GM23338 (cell line): ENCODE data around the gene CEP70.

Experiments used
- CREB1 ChIP-seq: fragments of 250-450 bp; sonication (Bioruptor Pico); IDR thresholded peaks from 2 replicates; pipeline ENCODE4 v1.5.0; 2020; ENCODE audit warnings: low read depth, mild to moderate bottlenecking, moderate library complexity
- EZH2 ChIP-seq: fragments of 200-600 bp; sonication (generic); IDR thresholded peaks from one replicate; pipeline ENCODE4 v1.8.0; 2017; ENCODE audit warnings: antibody characterized with exemption, mild to moderate bottlenecking, low read depth; ENCODE audit not compliant: unreplicated experiment
- EZH2phosphoT487 ChIP-seq: fragments of 200-600 bp; sonication (generic); IDR thresholded peaks from one replicate; pipeline ENCODE4 v1.8.1; 2018; ENCODE audit warnings: antibody characterized with exemption; ENCODE audit not compliant: unreplicated experiment
- JUNB ChIP-seq: IDR thresholded peaks from one replicate; pipeline ENCODE4 v1.6.1; 2016; ENCODE audit warnings: antibody characterized with exemption; ENCODE audit not compliant: unreplicated experiment
- NANOG ChIP-seq: IDR thresholded peaks from 2 replicates; pipeline ENCODE4 v1.6.1; 2016; ENCODE audit warnings: antibody characterized with exemption, borderline replicate concordance
- POLR2AphosphoS5 ChIP-seq: IDR thresholded peaks from 2 replicates; pipeline ENCODE4 v1.6.1; 2016; ENCODE audit warnings: antibody characterized with exemption, low read depth
- STAT1 ChIP-seq: IDR thresholded peaks from one replicate; pipeline ENCODE4 v1.6.1; 2016; ENCODE audit warnings: antibody characterized with exemption; ENCODE audit not compliant: unreplicated experiment
- ZNF114 ChIP-seq: fragments of 250-450 bp; sonication (Bioruptor Pico); IDR thresholded peaks from 2 replicates; pipeline ENCODE4 v1.5.0; 2020; ENCODE audit warnings: mild to moderate bottlenecking, moderate library complexity
- ZNF331 ChIP-seq: fragments of 250-450 bp; sonication (Bioruptor Pico); IDR thresholded peaks from 2 replicates; pipeline ENCODE4 v1.5.0; 2020; ENCODE audit warnings: low read depth, mild to moderate bottlenecking, moderate library complexity
- TF ChIP-seq, protein P1 (sequence below), 2 experiments: fragments of 200-600 bp in 1 of 2; sonication (generic) in 1 of 2; conservative IDR thresholded peaks; 2 replicates each; pipeline versions ENCODE4 v1.5.1 to v1.6.1; 2016 to 2017; ENCODE audit warnings: antibody characterized with exemption in 2 of 2, low read depth in 2 of 2, mild to moderate bottlenecking in 2 of 2, moderate library complexity in 1 of 2
- TF ChIP-seq, protein P2 (sequence below): IDR thresholded peaks from 2 replicates; pipeline ENCODE4 v1.6.1; 2016; ENCODE audit warnings: antibody characterized with exemption
- TF ChIP-seq, protein P3 (sequence below): fragments of 250-450 bp; sonication (Bioruptor Pico); IDR thresholded peaks from 2 replicates; pipeline ENCODE4 v1.5.0; 2020; ENCODE audit warnings: mild to moderate bottlenecking, moderate library complexity
- TF ChIP-seq, protein P4 (sequence below): IDR thresholded peaks from one replicate; pipeline ENCODE4 v1.6.1; 2018; ENCODE audit warnings: antibody characterized with exemption; ENCODE audit not compliant: unreplicated experiment

DNA sequence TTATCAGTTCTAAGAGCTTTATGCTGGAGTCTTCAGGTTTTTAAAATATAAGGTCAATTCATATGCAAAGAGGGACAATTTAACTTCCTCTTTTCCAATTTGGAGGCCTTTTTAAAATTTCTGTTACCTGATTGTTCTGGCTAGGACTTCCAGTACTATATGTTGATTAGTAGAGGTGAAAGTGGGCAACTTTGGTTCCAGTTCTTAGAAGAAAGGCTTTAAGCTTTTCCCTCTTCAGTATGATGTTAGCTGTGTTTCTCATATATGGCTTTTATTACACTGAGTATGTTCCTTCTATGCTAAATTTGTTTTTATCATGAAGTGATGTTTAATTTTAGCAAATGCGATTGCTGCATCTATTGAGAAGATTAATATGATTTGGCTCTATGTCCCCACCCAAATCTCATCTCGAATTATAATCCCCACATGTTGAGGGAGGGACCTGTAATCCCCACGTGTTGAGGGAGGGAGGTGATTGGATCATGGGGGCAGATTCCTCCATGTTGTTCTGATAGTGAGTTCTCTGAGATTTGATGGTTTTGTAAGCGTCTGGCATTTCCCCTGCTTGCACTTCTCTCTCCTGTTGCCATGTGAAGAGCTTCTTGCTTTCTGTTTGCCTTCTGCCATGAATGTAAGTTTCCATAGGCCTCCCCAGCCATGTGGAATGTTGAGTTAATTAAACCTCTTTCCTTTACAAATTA, 48.3 kb upstream of the CEP70 start:
- TF ChIP-seq, protein P1, sequence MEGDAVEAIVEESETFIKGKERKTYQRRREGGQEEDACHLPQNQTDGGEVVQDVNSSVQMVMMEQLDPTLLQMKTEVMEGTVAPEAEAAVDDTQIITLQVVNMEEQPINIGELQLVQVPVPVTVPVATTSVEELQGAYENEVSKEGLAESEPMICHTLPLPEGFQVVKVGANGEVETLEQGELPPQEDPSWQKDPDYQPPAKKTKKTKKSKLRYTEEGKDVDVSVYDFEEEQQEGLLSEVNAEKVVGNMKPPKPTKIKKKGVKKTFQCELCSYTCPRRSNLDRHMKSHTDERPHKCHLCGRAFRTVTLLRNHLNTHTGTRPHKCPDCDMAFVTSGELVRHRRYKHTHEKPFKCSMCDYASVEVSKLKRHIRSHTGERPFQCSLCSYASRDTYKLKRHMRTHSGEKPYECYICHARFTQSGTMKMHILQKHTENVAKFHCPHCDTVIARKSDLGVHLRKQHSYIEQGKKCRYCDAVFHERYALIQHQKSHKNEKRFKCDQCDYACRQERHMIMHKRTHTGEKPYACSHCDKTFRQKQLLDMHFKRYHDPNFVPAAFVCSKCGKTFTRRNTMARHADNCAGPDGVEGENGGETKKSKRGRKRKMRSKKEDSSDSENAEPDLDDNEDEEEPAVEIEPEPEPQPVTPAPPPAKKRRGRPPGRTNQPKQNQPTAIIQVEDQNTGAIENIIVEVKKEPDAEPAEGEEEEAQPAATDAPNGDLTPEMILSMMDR (conservative IDR thresholded peaks at IDR 0.05; ENCODE audit: low read depth in 2 of 2), result no peak
- TF ChIP-seq, protein P2, sequence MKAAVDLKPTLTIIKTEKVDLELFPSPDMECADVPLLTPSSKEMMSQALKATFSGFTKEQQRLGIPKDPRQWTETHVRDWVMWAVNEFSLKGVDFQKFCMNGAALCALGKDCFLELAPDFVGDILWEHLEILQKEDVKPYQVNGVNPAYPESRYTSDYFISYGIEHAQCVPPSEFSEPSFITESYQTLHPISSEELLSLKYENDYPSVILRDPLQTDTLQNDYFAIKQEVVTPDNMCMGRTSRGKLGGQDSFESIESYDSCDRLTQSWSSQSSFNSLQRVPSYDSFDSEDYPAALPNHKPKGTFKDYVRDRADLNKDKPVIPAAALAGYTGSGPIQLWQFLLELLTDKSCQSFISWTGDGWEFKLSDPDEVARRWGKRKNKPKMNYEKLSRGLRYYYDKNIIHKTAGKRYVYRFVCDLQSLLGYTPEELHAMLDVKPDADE, result no peak
- TF ChIP-seq EZH2phosphoT487 (no peak), JUNB (no peak), POLR2AphosphoS5 (no peak), EZH2 (no peak), ZNF331 (no peak), CREB1 (no peak), ZNF114 (CRISPR knock-in tag) (no peak), NANOG (no peak), STAT1 (no peak)
- TF ChIP-seq, protein P3, sequence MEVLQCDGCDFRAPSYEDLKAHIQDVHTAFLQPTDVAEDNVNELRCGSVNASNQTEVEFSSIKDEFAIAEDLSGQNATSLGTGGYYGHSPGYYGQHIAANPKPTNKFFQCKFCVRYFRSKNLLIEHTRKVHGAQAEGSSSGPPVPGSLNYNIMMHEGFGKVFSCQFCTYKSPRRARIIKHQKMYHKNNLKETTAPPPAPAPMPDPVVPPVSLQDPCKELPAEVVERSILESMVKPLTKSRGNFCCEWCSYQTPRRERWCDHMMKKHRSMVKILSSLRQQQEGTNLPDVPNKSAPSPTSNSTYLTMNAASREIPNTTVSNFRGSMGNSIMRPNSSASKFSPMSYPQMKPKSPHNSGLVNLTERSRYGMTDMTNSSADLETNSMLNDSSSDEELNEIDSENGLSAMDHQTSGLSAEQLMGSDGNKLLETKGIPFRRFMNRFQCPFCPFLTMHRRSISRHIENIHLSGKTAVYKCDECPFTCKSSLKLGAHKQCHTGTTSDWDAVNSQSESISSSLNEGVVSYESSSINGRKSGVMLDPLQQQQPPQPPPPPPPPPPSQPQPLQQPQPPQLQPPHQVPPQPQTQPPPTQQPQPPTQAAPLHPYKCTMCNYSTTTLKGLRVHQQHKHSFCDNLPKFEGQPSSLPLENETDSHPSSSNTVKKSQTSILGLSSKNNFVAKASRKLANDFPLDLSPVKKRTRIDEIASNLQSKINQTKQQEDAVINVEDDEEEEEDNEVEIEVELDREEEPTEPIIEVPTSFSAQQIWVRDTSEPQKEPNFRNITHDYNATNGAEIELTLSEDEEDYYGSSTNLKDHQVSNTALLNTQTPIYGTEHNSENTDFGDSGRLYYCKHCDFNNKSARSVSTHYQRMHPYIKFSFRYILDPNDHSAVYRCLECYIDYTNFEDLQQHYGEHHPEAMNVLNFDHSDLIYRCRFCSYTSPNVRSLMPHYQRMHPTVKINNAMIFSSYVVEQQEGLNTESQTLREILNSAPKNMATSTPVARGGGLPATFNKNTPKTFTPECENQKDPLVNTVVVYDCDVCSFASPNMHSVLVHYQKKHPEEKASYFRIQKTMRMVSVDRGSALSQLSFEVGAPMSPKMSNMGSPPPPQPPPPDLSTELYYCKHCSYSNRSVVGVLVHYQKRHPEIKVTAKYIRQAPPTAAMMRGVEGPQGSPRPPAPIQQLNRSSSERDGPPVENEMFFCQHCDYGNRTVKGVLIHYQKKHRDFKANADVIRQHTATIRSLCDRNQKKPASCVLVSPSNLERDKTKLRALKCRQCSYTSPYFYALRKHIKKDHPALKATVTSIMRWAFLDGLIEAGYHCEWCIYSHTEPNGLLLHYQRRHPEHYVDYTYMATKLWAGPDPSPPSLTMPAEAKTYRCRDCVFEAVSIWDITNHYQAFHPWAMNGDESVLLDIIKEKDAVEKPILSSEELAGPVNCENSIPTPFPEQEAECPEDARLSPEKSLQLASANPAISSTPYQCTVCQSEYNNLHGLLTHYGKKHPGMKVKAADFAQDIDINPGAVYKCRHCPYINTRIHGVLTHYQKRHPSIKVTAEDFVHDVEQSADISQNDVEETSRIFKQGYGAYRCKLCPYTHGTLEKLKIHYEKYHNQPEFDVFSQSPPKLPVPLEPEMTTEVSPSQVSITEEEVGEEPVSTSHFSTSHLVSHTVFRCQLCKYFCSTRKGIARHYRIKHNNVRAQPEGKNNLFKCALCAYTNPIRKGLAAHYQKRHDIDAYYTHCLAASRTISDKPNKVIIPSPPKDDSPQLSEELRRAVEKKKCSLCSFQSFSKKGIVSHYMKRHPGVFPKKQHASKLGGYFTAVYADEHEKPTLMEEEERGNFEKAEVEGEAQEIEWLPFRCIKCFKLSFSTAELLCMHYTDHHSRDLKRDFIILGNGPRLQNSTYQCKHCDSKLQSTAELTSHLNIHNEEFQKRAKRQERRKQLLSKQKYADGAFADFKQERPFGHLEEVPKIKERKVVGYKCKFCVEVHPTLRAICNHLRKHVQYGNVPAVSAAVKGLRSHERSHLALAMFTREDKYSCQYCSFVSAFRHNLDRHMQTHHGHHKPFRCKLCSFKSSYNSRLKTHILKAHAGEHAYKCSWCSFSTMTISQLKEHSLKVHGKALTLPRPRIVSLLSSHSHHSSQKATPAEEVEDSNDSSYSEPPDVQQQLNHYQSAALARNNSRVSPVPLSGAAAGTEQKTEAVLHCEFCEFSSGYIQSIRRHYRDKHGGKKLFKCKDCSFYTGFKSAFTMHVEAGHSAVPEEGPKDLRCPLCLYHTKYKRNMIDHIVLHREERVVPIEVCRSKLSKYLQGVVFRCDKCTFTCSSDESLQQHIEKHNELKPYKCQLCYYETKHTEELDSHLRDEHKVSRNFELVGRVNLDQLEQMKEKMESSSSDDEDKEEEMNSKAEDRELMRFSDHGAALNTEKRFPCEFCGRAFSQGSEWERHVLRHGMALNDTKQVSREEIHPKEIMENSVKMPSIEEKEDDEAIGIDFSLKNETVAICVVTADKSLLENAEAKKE (CRISPR knock-in tag), result no peak
- TF ChIP-seq, protein P4, sequence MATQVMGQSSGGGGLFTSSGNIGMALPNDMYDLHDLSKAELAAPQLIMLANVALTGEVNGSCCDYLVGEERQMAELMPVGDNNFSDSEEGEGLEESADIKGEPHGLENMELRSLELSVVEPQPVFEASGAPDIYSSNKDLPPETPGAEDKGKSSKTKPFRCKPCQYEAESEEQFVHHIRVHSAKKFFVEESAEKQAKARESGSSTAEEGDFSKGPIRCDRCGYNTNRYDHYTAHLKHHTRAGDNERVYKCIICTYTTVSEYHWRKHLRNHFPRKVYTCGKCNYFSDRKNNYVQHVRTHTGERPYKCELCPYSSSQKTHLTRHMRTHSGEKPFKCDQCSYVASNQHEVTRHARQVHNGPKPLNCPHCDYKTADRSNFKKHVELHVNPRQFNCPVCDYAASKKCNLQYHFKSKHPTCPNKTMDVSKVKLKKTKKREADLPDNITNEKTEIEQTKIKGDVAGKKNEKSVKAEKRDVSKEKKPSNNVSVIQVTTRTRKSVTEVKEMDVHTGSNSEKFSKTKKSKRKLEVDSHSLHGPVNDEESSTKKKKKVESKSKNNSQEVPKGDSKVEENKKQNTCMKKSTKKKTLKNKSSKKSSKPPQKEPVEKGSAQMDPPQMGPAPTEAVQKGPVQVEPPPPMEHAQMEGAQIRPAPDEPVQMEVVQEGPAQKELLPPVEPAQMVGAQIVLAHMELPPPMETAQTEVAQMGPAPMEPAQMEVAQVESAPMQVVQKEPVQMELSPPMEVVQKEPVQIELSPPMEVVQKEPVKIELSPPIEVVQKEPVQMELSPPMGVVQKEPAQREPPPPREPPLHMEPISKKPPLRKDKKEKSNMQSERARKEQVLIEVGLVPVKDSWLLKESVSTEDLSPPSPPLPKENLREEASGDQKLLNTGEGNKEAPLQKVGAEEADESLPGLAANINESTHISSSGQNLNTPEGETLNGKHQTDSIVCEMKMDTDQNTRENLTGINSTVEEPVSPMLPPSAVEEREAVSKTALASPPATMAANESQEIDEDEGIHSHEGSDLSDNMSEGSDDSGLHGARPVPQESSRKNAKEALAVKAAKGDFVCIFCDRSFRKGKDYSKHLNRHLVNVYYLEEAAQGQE, result no peak
